Measurements from ENCODE around the gene TMEM259. TPM values are rescaled to one million over a fixed set of nuclear protein-coding genes. Genes with fewer than 3 reads are reported as not detected.

Gene TMEM259
- total RNA-seq, 1 experiment from 2014 or later, result 155 TPM

- TF ChIP-seq CTCF (conservative IDR thresholded peaks at IDR 0.05) (no peak), EZH2 (IDR thresholded peaks at IDR 0.05; ENCODE audit: low read depth) (no peak)
- Histone ChIP-seq H3K79me2 (ENCODE audit: low read depth) (peaks cover 9% of the 10 kb centered on the region), H3K27me3 (ENCODE audit: insufficient read depth, low read depth) (no peaks in the 10 kb centered on the region), H3K36me3 (ENCODE audit: low read depth) (no peaks in the 10 kb centered on the region), H3K9me3 (ENCODE audit: insufficient read depth, low read depth) (no peaks in the 10 kb centered on the region), H3K4me2 (no peak overlapping the region), H4K20me1 (ENCODE audit: insufficient read depth) (peaks cover 10% of the 10 kb centered on the region), H3K27ac (no peak overlapping the region), H3F3A (ENCODE audit: insufficient read depth, low read depth) (peaks cover 40% of the 10 kb centered on the region), H3K4me3 (no peak overlapping the region), H3K4me1 (replicated peaks; ENCODE audit: insufficient read depth) (peaks cover 6% of the 10 kb centered on the region; the same call in 1 of the 2 replicates), H3K9me2 (ENCODE audit: insufficient read depth) (no peaks in the 10 kb centered on the region), H2AFZ (no peak overlapping the region)
- DNase-seq, result no peak
- no TSS peak for BruUV-seq (replicated peaks)
- POLR2A ChIA-PET (ENCODE audit: unreplicated experiment), result no interaction called here
- intact Hi-C loops (cut with micrococcal nuclease; ENCODE audit: unreplicated experiment), result loop anchor here (10.0 kb wide), 1 partner anchor 133 kb away; the partner anchor contains the start of genes CFD and ELANE
- CTCF ChIA-PET, result no interaction called here
These were observed 32.8 kb downstream of the TMEM259 start for GRCh38 chr19:988081-988480.

- Histone ChIP-seq H3K36me3 (ENCODE audit: low read depth) (no peaks in the 10 kb centered on the region), H3F3A (ENCODE audit: insufficient read depth, low read depth) (peaks cover 31% of the 10 kb centered on the region), H4K20me1 (ENCODE audit: insufficient read depth) (no peaks in the 10 kb centered on the region; the same call in none of the 2 replicates), H3K4me3 (no peak overlapping the region), H3K9me2 (ENCODE audit: insufficient read depth) (no peaks in the 10 kb centered on the region), H3K27me3 (ENCODE audit: insufficient read depth, low read depth) (no peaks in the 10 kb centered on the region), H3K27ac (no peak overlapping the region), H3K4me2 (no peak overlapping the region), H3K4me1 (replicated peaks; ENCODE audit: insufficient read depth) (peaks cover 6% of the 10 kb centered on the region; the same call in 1 of the 2 replicates), H2AFZ (no peak overlapping the region), H3K9me3 (ENCODE audit: insufficient read depth, low read depth) (no peaks in the 10 kb centered on the region), H3K79me2 (ENCODE audit: low read depth) (peaks cover 9% of the 10 kb centered on the region)
- TF ChIP-seq CTCF (conservative IDR thresholded peaks at IDR 0.05) (no peak), EZH2 (IDR thresholded peaks at IDR 0.05; ENCODE audit: low read depth) (no peak)
- no peak for DNase-seq
- POLR2A ChIA-PET (ENCODE audit: unreplicated experiment), result interaction anchor here (0.6 kb wide), 1 partner anchor 309 kb away, joined by 4 read pairs; no protein-coding TSS in a partner anchor
- BruUV-seq (replicated peaks), result no TSS peak
- CTCF ChIA-PET, result no interaction called here
- intact Hi-C loops (cut with micrococcal nuclease; ENCODE audit: unreplicated experiment), result loop anchor here (10.0 kb wide), 1 partner anchor 131 kb away; the partner anchor contains the start of genes CFD and ELANE
These were observed 34.8 kb downstream of the TMEM259 start for GRCh38 chr19:986083-986482.

- ChIA-PET POLR2A (ENCODE audit: unreplicated experiment) (interaction anchor here (0.6 to 1.0 kb wide), 6 partner anchors 27 to 285 kb away, joined by 3 to 5 read pairs (median 4); partner anchors contain the start of gene CIRBP), CTCF (interaction anchor here (1.0 kb wide), 1 partner anchor 61 kb away, joined by 3 read pairs; no protein-coding TSS in a partner anchor)
- no TSS peak for BruUV-seq (replicated peaks)
- Histone ChIP-seq H3K27ac (peak within 1 kb of the TSS; percentile 71), H3K27me3 (ENCODE audit: insufficient read depth, low read depth) (no peaks in the 10 kb centered on the region), H3K4me2 (peak within 1 kb of the TSS; percentile 85), H3K9me3 (ENCODE audit: insufficient read depth, low read depth) (no peaks in the 10 kb centered on the region), H3K4me3 (peak within 1 kb of the TSS; percentile 99), H4K20me1 (ENCODE audit: insufficient read depth) (no peaks in the 10 kb centered on the region; the same call in none of the 2 replicates), H2AFZ (peak within 1 kb of the TSS; percentile 96), H3K4me1 (replicated peaks; ENCODE audit: insufficient read depth) (peaks cover 17% of the 10 kb centered on the region), H3K9me2 (ENCODE audit: insufficient read depth) (no peaks in the 10 kb centered on the region), H3K79me2 (ENCODE audit: low read depth) (peaks cover 9% of the 10 kb centered on the region), H3F3A (ENCODE audit: insufficient read depth, low read depth) (peaks cover 28% of the 10 kb centered on the region), H3K36me3 (ENCODE audit: low read depth) (no peaks in the 10 kb centered on the region)
- intact Hi-C loops (cut with micrococcal nuclease; ENCODE audit: unreplicated experiment), result loop anchor here (10.0 kb wide), 1 partner anchor 130 kb away; the partner anchor contains the start of genes CFD and ELANE
- TF ChIP-seq CTCF (conservative IDR thresholded peaks at IDR 0.05) (no peak), EZH2 (IDR thresholded peaks at IDR 0.05; ENCODE audit: low read depth) (no peak)
- peak; percentile 57 to 84 for DNase-seq
These were observed 36.6 kb downstream of the TMEM259 start, which contains the start of gene WDR18 for GRCh38 chr19:984165-984967. TSS of gene WDR18 (plus strand) at chr19:984345. CDS start at chr19:984354, 9 bp downstream.
